GM10266 (cell line): ENCODE results near the gene ZSCAN21.
"Not testable (repeated sequence)": the region's sequence is repeated elsewhere in the genome, so short reads cannot be mapped to it uniquely, and the experiment has no call there.

Source experiments
- DNase-seq: peaks from one replicate; pipeline ENCODE4 v3.0.0; 2012; ENCODE audit errors: extremely low spot score
- TF ChIP-seq, protein P1 (sequence below): IDR thresholded peaks from 2 replicates; pipeline ENCODE4 v1.5.1; 2012; ENCODE audit warnings: mild to moderate bottlenecking, low read depth; ENCODE audit not compliant: control insufficient read depth, insufficient read depth; ENCODE audit errors: missing control alignments

ZSCAN21 gene

DNA sequence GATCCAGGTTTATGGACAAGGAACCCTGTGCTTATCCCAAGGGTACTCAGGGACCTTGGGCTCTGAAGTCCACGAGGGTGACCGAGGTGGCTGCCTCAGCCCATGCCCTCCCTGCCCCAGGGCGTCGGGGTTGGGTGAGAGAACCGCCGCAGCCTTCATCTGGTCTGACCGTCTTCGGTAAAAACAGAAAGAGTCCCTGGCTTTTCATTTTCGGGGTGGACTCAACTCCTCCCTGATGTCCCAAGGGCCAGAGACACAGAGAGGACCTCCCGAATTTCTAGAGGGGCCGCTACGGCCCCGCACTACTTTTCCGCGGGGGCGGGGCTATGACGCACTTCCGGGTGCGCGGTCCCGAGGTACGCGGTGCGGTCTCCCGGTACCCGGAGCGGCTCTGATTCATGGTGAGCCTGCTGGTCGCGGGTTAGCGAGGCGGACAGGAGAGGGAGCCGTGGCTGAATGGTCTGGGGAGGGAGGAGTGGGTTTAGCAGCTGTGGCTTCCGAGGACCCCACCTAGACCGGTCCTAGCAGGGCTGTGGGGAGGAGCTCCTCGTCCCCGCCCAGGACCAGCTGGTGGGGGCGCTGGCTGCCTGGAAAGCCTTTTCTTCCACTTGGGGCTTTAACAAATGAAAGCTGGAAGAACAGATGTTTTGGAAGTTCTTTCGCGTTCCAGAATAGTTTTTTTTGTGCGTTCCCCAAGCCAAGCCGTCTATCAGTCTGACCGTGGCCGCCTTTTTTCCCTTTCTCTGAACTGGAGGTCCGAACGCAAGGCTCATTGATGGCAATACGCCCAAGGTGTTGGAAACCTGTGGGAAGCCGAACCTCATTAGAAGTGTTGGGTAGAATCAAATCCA, at the start of gene ZSCAN21:
Gene ZSCAN21 (plus strand): TSS at position 334 of the 851 bp plus-strand sequence. CDS start 7,233 bp downstream, outside the sequence.
- DNase-seq = peak; percentile 79
- TF ChIP-seq, protein P1, sequence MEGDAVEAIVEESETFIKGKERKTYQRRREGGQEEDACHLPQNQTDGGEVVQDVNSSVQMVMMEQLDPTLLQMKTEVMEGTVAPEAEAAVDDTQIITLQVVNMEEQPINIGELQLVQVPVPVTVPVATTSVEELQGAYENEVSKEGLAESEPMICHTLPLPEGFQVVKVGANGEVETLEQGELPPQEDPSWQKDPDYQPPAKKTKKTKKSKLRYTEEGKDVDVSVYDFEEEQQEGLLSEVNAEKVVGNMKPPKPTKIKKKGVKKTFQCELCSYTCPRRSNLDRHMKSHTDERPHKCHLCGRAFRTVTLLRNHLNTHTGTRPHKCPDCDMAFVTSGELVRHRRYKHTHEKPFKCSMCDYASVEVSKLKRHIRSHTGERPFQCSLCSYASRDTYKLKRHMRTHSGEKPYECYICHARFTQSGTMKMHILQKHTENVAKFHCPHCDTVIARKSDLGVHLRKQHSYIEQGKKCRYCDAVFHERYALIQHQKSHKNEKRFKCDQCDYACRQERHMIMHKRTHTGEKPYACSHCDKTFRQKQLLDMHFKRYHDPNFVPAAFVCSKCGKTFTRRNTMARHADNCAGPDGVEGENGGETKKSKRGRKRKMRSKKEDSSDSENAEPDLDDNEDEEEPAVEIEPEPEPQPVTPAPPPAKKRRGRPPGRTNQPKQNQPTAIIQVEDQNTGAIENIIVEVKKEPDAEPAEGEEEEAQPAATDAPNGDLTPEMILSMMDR = peak; percentile 33

DNA sequence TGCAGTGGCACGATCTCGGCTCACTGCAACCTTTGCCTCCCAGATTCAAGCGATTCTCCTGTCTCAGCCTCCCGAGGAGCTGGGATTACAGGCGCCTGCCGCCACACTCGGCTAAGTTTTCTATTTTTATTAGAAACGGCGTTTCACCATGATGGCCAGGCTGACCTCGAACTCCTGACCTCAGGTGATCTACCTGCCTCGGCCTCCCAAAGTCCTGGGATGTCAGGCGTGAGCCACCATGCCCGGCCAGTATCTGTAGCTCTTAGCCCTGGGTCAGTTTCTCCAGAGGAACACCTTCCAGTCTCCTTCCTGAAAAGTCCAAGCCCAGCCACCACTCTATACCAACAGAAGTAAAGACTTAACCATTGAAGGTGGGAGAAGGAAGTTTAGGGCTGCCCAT, 49.3 kb upstream of the ZSCAN21 start:
- no peak for DNase-seq
- TF ChIP-seq, protein P1 = no peak

DNA sequence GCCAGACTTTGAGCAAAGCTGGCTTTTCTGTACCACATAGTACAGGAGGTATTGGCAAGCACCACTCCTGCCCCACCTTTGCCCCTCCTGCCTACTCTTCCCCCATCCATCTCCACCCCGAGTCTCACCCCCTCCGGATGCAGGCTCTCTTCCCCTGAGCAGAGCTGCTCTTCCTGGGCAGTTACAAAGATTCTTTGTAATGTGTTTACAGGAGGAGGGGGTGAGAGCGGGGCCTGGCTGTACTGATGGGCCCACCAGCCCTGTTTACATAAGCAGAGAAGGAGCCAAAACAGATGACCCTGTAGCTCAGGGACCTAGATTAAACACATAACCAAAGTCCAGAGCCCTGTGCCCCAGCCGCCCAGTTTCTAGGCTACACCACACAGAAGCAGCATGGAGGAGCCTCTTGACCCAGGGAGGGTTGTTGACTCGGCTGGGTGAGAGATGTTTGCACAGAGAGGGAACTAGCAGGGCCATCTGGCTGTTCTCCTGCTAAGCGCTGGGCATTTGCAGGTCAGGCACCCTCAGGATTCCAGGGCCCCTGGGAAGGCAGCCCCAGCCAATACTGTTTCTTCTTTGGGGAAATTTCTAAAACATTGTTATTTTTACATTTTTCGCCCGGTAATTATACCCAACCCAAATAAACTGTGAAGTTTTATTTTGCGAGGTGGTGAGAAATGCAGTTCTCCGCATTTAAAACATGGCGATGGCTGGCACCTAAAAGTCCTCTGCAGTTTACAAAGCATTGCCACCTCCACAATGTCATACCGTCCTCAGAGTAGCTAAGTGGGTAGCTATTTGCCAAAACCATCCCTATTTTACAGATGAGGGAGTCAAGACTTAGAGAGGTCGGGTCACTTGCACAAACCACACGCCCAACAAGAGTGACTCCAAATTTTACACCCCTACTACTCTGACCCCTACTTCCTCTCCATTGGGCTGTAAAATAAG, 45.6 kb upstream of the ZSCAN21 start:
- TF ChIP-seq, protein P1 = no peak
- no peak for DNase-seq

DNA sequence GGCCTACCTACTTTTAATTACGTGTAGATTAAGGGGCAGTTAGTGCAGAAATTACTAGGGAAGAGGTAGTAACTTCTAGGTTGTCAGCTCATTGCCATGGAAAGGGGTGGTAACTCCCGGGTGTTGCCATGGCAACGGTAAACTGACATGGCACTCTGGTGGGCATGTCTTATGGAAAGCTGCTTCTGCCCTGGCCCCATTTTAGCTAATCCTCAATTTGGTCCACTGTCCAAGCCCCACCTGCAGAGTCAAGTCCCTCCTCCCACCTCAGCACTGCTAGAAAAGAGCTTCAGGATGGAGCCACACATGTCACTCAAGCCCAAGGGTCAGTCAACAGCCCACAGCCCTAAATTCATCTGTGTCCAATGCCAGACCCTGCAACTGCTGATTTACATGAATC, 41.7 kb upstream of the ZSCAN21 start:
- DNase-seq = no peak
- TF ChIP-seq, protein P1 = no peak

DNA sequence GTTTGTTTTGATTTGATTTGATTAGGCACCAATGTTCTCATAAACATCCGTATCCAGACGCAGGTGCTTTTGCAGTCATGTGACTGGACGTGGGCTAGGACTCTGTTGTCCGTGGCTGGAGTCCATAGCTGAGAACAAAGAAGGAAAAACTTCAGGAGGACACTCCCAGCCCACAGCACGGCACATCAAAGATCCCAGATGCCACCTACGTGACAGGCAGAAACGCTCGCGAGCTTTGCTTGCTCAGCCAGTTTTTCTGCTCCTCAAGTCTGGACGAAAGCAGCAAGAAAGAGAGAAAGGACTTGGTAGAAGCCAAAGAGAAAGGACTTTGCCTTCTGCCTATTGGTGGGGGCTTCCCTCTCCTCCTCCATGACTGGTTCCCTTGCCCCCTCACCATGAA, 41.0 kb upstream of the ZSCAN21 start:
- TF ChIP-seq, protein P1 = no peak
- DNase-seq = no peak

DNA sequence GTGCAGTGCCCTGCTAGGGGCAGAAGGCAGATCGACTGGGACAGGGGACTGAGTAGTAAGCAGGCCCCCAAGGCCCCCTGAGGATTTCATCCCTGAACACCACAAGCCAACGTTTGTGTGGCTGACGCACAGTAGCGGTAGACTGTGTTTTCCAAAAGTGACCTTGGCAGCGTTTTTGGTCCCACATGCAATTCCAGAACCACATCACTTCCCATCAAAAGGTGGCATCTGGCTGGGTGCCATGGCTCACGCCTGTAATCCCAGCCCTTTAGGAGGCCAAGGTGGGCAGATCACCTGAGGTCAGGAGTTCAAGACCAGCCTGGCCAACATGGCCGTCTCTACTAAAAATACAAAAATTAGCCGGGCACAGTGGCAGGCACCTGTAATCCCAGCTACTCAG, 39.6 kb upstream of the ZSCAN21 start:
- DNase-seq = not testable (repeated sequence)

DNA sequence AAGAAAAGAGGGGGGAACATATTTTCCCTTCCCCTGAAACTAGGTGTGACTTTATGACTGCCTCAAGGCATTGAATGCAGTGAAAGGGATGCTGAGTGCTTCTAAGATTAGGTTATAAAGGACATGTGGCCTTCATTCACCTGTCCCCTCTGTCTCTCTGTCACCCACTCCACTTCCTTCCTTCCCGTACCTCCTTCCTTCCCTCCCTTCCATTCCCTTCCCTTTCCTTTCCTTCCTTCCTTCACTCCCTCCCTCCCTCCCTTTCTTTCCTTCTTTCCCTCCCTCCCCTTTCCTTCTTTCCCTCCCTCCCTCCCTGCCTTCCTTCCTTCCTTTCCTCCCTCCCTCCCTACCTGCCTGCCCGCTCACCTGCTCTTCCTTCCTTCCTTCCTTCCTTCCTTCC, 38.7 kb upstream of the ZSCAN21 start:
- TF ChIP-seq, protein P1 = no peak
- no peak for DNase-seq
